Activated CD4-positive, alpha-beta T cell treated with anti-CD3 and anti-CD28 coated beads, Interleukin-2, amount 10 ng/mL, durations not matched to agents 24 days and 14 days (primary cell): Measurements from ENCODE around the gene OR2J3. TPM values are rescaled to one million over a fixed set of nuclear protein-coding genes. Genes with fewer than 3 reads are reported as not detected.
"Not testable (repeated sequence)": the region's sequence is repeated elsewhere in the genome, so short reads cannot be mapped to it uniquely, and the experiment has no call there.

Experiments
- DNase-seq: peaks from one replicate; pipeline ENCODE4 v3.0.0; 2022
- H3K27ac Mint-ChIP-seq: one replicate; pipeline ENCODE4 v1.8.0; 2022; ENCODE audit warnings: mild to moderate bottlenecking, mixed read lengths
- H3K27me3 Mint-ChIP-seq: one replicate; pipeline ENCODE4 v1.8.0; 2022; ENCODE audit warnings: mixed read lengths
- H3K36me3 Mint-ChIP-seq: one replicate; pipeline ENCODE4 v1.8.0; 2022; ENCODE audit warnings: low read depth, mild to moderate bottlenecking, mixed read lengths
- H3K4me1 Mint-ChIP-seq: one replicate; pipeline ENCODE4 v1.8.0; 2021; ENCODE audit warnings: mixed read lengths
- H3K4me3 Mint-ChIP-seq: one replicate; pipeline ENCODE4 v1.8.0; 2022; ENCODE audit warnings: mild to moderate bottlenecking, moderate library complexity, mixed read lengths
- H3K9me3 Mint-ChIP-seq: one replicate; pipeline ENCODE4 v1.8.0; 2021; ENCODE audit warnings: mixed read lengths
- intact Hi-C: fragments of 100-400 bp; cut with micrococcal nuclease; formaldehyde crosslinking; loops from one replicate; pipeline ENCODE4 v1.15.1; 2023
- total RNA-seq: library from RNA; stranded (reverse); gene quantifications from 2 replicates; pipeline ENCODE4 v1.2.3, GENCODE V29; 2022

Gene OR2J3
- total RNA-seq, 1 donor from 2014 or later: not detected

GRCh38 chr6:29137724-29138123, 29.9 kb downstream of the OR2J3 start:
- Mint-ChIP-seq H3K27me3 (peaks cover 7% of the 10 kb centered on the region), H3K4me1 (no peaks in the 10 kb centered on the region), H3K27ac (no peak overlapping the region), H3K9me3 (no peaks in the 10 kb centered on the region), H3K36me3 (no peaks in the 10 kb centered on the region), H3K4me3 (no peak overlapping the region)
- DNase-seq: no peak
- intact Hi-C loops: no loop called here

- Mint-ChIP-seq H3K27ac (no peak overlapping the region), H3K9me3 (no peaks in the 10 kb centered on the region), H3K27me3 (peaks cover 2% of the 10 kb centered on the region), H3K4me1 (no peaks in the 10 kb centered on the region), H3K4me3 (no peak overlapping the region), H3K36me3 (no peaks in the 10 kb centered on the region)
- intact Hi-C loops: no loop called here
- DNase-seq: no peak
Observed at GRCh38 chr6:29141606-29142005, 33.7 kb downstream of the OR2J3 start.

GRCh38 chr6:29142309-29142708, 34.5 kb downstream of the OR2J3 start:
- H3K4me1 Mint-ChIP-seq: no peaks in the 10 kb centered on the region
- no peak overlapping the region for H3K4me3 Mint-ChIP-seq
- H3K27me3 Mint-ChIP-seq: peaks cover 2% of the 10 kb centered on the region
- H3K27ac Mint-ChIP-seq: no peak overlapping the region
- intact Hi-C loops: no loop called here
- DNase-seq: no peak
- no peaks in the 10 kb centered on the region for H3K9me3 Mint-ChIP-seq
- H3K36me3 Mint-ChIP-seq: no peaks in the 10 kb centered on the region

GRCh38 chr6:29146179-29146578, 38.3 kb downstream of the OR2J3 start:
- H3K27ac Mint-ChIP-seq: no peak overlapping the region
- H3K9me3 Mint-ChIP-seq: no peaks in the 10 kb centered on the region
- no peaks in the 10 kb centered on the region for H3K27me3 Mint-ChIP-seq
- no peaks in the 10 kb centered on the region for H3K36me3 Mint-ChIP-seq
- intact Hi-C loops: no loop called here
- no peak overlapping the region for H3K4me3 Mint-ChIP-seq
- DNase-seq: no peak
- H3K4me1 Mint-ChIP-seq: no peaks in the 10 kb centered on the region

GRCh38 chr6:29147074-29147473, 39.2 kb downstream of the OR2J3 start:
- H3K36me3 Mint-ChIP-seq: no peaks in the 10 kb centered on the region
- no peak for DNase-seq
- H3K4me3 Mint-ChIP-seq: no peak overlapping the region
- no peaks in the 10 kb centered on the region for H3K27me3 Mint-ChIP-seq
- H3K9me3 Mint-ChIP-seq: no peaks in the 10 kb centered on the region
- H3K4me1 Mint-ChIP-seq: no peaks in the 10 kb centered on the region
- intact Hi-C loops: no loop called here
- no peak overlapping the region for H3K27ac Mint-ChIP-seq

GRCh38 chr6:29149444-29149843, 41.6 kb downstream of the OR2J3 start:
- H3K9me3 Mint-ChIP-seq, H3K27me3 Mint-ChIP-seq, H3K4me3 Mint-ChIP-seq, DNase-seq, H3K27ac Mint-ChIP-seq, H3K4me1 Mint-ChIP-seq, H3K36me3 Mint-ChIP-seq, intact Hi-C loops: not testable (repeated sequence)

GRCh38 chr6:29153083-29153482, 45.2 kb downstream of the OR2J3 start:
- no peaks in the 10 kb centered on the region for H3K4me1 Mint-ChIP-seq
- intact Hi-C loops: no loop called here
- no peak overlapping the region for H3K4me3 Mint-ChIP-seq
- no peaks in the 10 kb centered on the region for H3K9me3 Mint-ChIP-seq
- no peak overlapping the region for H3K27ac Mint-ChIP-seq
- no peak for DNase-seq
- H3K27me3 Mint-ChIP-seq: no peaks in the 10 kb centered on the region
- no peaks in the 10 kb centered on the region for H3K36me3 Mint-ChIP-seq

- intact Hi-C loops, H3K36me3 Mint-ChIP-seq, H3K4me1 Mint-ChIP-seq, H3K9me3 Mint-ChIP-seq, H3K27ac Mint-ChIP-seq, H3K4me3 Mint-ChIP-seq, DNase-seq, H3K27me3 Mint-ChIP-seq: not testable (repeated sequence)
Observed at GRCh38 chr6:29155182-29155581, 47.3 kb downstream of the OR2J3 start.

- H3K9me3 Mint-ChIP-seq, H3K27ac Mint-ChIP-seq, H3K36me3 Mint-ChIP-seq: not testable (repeated sequence)
Observed at GRCh38 chr6:29159922-29160321, 52.1 kb downstream of the OR2J3 start.

More at GRCh38 chr6:29159922-29160321, 52.1 kb downstream of the OR2J3 start:
- H3K4me3 Mint-ChIP-seq, DNase-seq, H3K4me1 Mint-ChIP-seq, H3K27me3 Mint-ChIP-seq, intact Hi-C loops: not testable (repeated sequence)

Other genes starting within 250 kb of the OR2J3 start
- gene TRIM27, start 184.1 kb upstream of the OR2J3 start, total RNA-seq: 64.8 and 67.3 TPM in 2 replicates
- gene ZNF311, start 102.7 kb upstream of the OR2J3 start, total RNA-seq: 0.86 and 0.97 TPM in 2 replicates
- gene OR2W1, start 62.9 kb upstream of the OR2J3 start, total RNA-seq: not detected in 2 replicates
- gene OR2B3, start 20.7 kb upstream of the OR2J3 start, total RNA-seq: not detected in 2 replicates
- not detected in 2 replicates for gene OR2J1, start 8.6 kb upstream of the OR2J3 start, total RNA-seq
- gene OR2J2, start 62.8 kb downstream of the OR2J3 start, total RNA-seq: not detected in 2 replicates
- not detected in 2 replicates for gene OR14J1, start 193.6 kb downstream of the OR2J3 start, total RNA-seq